GM21447 (cell line): ENCODE data around the gene NPIPA3.
"Not testable (repeated sequence)": the region's sequence is repeated elsewhere in the genome, so short reads cannot be mapped to it uniquely, and the experiment has no call there.

Source experiments
- ATAC-seq: cut with Tn5 transposase; IDR thresholded peaks from one replicate; pipeline ENCODE4 v1.9.1; 2021; ENCODE audit not compliant: unreplicated experiment

NPIPA3 gene

GRCh38 chr16:14703156-14704011 lies at the start of gene NPIPA3:
TSS of gene NPIPA3 (plus strand) at chr16:14703411. CDS start at chr16:14708944, 5,533 bp downstream.
- peak; percentile 92 for ATAC-seq

GRCh38 chr16:14658063-14658462 lies 45.1 kb upstream of the NPIPA3 start:
- peak; percentile 89 for ATAC-seq

GRCh38 chr16:14667347-14668266 lies 35.6 kb upstream of the NPIPA3 start:
- no peak for ATAC-seq

GRCh38 chr16:14668556-14669223 lies 34.5 kb upstream of the NPIPA3 start:
- ATAC-seq = no peak

- ATAC-seq = no peak
Measured at GRCh38 chr16:14669776-14670175, 33.4 kb upstream of the NPIPA3 start.

- ATAC-seq = peak; percentile 84
Measured at GRCh38 chr16:14672403-14672971, 30.7 kb upstream of the NPIPA3 start.

GRCh38 chr16:14676633-14677032 lies 26.6 kb upstream of the NPIPA3 start:
- no peak for ATAC-seq

GRCh38 chr16:14677627-14678026 lies 25.6 kb upstream of the NPIPA3 start:
- no peak for ATAC-seq

GRCh38 chr16:14678748-14679497 lies 24.3 kb upstream of the NPIPA3 start:
- ATAC-seq = no peak

GRCh38 chr16:14680396-14680795 lies 22.8 kb upstream of the NPIPA3 start:
- ATAC-seq = not testable (repeated sequence)

- no peak for ATAC-seq
Measured at GRCh38 chr16:14681115-14681514, 22.1 kb upstream of the NPIPA3 start.

- ATAC-seq = no peak
Measured at GRCh38 chr16:14682121-14682520, 21.1 kb upstream of the NPIPA3 start.

- not testable (repeated sequence) for ATAC-seq
Measured at GRCh38 chr16:14685870-14686793, 17.1 kb upstream of the NPIPA3 start.

- not testable (repeated sequence) for ATAC-seq
Measured at GRCh38 chr16:14694129-14694528, 9.1 kb upstream of the NPIPA3 start, which contains the start of gene PLA2G10. TSS of gene PLA2G10 (minus strand) at chr16:14694308. CDS start at chr16:14694229, 79 bp downstream.

GRCh38 chr16:14701859-14702258 lies 1.4 kb upstream of the NPIPA3 start:
- not testable (repeated sequence) for ATAC-seq

- not testable (repeated sequence) for ATAC-seq
Measured at GRCh38 chr16:14702672-14703071, 539 bp upstream of the NPIPA3 start.

- ATAC-seq = not testable (repeated sequence)
Measured at GRCh38 chr16:14733233-14733632, 30.0 kb downstream of the NPIPA3 start.

- not testable (repeated sequence) for ATAC-seq
Measured at GRCh38 chr16:14740832-14741385, 37.7 kb downstream of the NPIPA3 start.
